HG03378 (cell line): ENCODE measurements around the gene DPH6.

Experiments used
- ATAC-seq: cut with Tn5 transposase; IDR thresholded peaks from one replicate; pipeline ENCODE4 v1.9.1; 2021; ENCODE audit warnings: mild to moderate bottlenecking, moderate library complexity; ENCODE audit not compliant: unreplicated experiment

DPH6 gene

GRCh38 chr15:35487417-35487816 is 58.5 kb downstream of the DPH6 start:
- no peak for ATAC-seq

DNA sequence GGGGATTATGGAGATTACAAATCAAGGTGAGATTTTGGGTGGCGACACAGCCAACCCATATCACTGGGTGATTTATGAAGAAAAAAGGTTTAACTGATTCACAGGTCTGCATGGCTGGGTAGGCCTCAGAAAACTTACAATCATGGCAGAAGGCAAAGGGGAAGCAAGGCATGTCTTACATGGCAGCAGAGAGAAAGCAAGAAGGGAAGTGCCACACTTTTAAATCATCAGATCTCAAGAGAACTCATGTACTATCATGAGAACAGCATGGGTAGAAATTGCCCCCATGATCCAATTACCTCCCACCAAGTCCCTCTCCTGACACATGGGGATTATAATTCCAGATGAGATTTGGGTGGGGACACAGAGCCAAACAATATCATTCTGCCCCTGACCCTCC is 59.7 kb downstream of the DPH6 start:
- no peak for ATAC-seq

GRCh38 chr15:35485411-35485810 is 60.6 kb downstream of the DPH6 start:
- ATAC-seq, result no peak

DNA sequence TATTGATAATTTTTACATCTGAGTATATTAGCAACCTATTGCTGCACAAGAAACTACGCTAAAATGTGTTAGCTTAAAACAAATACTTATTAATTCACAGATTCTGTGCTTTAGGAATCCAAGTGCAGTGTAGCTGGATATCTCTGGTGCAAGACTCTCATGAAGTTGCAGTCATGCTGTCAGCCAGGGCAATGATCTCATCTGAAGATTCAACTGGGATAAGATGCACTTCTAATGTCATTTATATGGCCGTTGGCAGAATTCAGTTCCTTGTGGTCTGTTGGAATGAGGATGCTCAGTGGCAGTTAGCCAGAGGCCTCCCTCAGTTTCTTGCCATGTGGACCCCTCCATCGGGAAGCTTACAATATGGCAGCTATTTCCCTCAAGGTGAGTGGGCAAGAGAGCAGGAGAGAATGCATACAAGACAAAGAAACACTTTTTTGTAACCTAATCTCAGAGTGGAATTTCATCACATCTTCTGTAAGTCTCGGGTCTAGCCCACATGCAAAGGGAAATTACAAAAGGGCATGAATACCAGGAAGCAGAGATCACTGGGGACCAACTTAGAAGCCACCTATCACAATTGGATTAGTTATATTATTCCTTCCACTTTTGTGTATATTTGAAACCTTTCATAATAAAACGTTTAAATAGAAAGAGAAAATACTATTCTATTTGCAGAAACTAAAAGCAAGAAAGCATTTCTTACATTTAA is 61.6 kb downstream of the DPH6 start:
- ATAC-seq, result no peak

DNA sequence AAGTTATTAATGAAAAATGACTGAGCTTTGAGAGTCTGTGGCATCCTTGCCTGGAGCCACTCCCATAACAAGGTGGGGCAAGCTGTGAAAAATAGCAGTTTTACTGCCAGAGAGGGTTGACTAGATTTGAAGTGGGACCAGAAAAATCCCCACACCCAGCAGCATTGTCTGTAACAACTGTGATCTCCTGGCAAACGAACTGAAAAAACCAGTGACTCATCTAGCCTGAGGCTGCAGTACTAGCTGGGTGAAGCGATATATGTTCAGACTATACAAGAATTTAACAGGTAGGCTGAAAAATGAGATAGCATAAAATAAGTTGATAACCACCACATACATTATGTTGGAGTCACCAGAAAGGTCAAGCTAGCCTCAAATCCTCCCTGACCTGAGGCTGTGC is 64.0 kb downstream of the DPH6 start:
- ATAC-seq, result no peak

DNA sequence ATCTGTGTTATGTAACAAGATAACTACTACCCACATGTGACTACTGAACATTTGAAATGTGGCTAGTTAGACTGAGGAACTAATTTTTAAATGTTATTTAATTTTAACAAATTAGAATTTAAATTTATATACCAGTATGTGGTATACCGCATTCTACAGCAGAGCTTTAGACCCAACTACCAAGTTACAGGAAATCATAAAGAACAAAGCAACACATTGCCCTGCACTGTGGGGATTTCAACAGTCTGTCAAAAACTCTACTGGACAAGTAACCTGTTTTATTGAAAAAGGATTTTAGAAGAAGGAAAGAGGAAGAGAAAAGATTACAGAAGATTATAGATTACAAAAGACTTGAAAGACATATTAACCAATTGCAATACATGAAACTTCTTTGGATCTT is 64.9 kb downstream of the DPH6 start:
- ATAC-seq, result no peak

DNA sequence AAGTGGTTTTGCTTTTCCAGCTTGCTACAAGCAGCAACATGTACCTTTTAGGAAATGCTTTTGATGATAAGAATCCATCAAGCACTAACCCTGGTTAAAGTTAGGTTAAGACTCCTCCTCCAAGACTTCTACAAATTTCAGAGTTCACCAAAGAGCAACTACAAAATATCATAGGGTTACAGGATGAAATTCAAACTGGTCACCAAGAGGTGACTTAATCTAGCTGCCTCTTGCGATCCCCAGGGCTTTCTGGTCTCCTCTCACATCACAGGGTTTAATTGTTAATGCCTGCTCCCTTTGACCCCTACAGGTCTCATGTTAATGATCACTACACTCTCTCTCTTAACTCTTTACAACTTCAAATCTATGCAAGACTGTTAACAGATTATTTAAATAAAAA is 66.5 kb downstream of the DPH6 start:
- no peak for ATAC-seq

GRCh38 chr15:35477312-35478262 is 68.4 kb downstream of the DPH6 start:
- no peak for ATAC-seq

- no peak for ATAC-seq
Observed at GRCh38 chr15:35471024-35471423, 74.9 kb downstream of the DPH6 start.

DNA sequence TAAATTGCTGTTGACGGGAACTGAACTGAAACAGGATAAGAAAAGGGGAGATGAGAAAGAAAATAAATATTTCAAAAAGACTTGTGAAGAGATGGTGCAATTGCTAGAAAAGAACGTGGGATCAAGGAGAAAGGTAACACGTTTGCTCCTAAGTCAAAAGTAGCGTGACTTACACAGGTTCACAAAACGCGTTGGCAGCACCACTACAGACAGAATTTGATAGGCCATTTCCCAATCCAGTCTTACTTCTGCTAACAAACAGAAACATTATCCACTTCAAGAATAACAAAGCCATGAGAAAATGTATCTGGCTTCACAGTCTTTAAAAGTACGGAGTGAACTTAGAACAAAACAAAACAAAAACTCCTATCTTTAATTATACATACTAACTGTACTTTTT is 75.5 kb downstream of the DPH6 start:
- no peak for ATAC-seq

DNA sequence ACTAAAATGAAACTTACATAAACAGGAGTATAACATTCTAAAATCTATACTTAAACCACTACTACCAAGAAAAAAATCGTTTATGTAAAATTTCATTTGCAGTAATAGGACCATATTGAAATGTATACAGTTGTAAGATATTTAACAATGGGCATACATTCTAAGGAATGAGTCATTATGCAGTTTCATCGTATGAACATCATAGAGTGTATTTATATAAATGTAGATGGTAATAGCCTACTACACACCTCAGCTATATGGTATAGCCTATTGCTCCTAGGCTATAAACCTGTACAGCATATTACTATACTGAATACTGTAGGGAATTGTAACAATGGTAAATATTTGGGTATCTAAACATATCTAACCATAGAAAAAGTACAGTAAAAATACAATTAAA is 79.5 kb downstream of the DPH6 start:
- ATAC-seq, result no peak

- no peak for ATAC-seq
Observed at GRCh38 chr15:35465783-35466182, 80.2 kb downstream of the DPH6 start.

DNA sequence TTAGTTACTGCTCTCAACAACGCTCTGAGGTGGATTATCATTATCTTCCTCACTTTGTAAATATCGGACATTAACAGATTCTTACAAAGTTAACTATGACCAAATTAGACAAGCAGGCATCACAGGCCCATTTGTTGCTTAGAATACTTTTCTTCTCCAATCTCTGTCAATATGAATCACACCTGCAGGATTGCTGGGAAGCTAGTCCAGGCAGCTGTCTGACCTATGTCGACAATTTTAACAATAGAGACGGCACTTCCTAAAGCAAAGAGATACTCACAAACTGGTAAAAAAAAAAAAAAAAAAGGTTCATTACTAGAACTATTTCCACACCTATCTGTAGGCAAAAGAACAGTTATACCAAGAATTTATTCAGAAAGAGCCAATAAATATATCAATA is 85.3 kb downstream of the DPH6 start:
- no peak for ATAC-seq

- no peak for ATAC-seq
Observed at GRCh38 chr15:35458176-35458856, 87.6 kb downstream of the DPH6 start.

DNA sequence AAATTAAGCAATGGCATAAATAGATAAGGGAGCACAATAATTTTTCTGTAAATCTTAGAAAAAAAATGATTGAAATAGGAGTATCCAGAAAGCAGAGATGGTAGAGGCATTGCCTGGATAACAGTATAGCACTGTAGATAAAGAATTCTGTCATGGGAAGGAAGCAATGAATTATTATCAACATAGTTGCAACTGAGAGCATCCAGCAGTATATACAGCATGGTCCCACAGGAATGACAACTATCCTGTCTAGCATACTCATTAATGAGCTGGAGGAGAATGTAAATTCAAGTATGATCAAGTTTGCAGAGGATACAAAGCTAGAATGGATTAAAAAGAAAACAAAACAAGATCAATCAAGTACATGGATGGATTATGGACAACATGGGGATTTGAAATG is 90.8 kb downstream of the DPH6 start:
- ATAC-seq, result no peak

DNA sequence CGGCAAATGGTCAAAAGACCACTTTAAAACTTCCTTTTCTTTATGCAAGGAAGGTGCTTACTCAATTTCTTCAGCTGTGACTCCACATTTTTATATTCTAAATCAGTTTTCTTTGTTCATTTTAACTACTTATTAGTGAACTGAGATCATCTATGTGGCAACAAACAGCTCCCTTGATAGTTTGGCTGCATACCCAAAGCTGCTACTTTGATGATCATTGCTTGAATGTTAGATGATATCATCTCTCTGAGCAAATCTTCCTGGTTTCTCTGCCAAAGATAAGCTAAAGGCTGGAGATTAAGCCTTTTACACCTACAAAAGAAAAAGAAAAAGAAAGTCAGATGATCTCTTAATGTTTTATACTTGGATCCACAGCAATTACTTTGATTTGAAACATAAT is 95.5 kb downstream of the DPH6 start:
- no peak for ATAC-seq

DNA sequence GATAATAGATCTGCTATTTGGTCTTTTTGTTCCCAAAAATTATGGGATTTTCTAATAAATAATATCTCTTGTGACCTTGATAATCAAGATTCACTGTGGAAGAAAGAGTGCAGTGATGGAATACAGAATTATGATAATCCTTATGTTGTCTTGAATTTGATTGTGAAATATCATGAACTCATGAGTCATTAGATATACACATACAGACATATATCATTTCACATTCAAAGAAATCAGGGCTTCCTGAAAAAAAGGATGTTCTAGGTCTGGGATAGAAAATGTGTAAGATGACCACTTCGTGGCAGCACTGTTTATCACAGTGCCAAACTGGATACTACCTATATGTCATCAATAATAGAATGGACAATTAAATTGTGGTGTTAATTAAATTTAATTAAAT is 97.7 kb downstream of the DPH6 start:
- ATAC-seq, result no peak

GRCh38 chr15:35445891-35446290 is 100.1 kb downstream of the DPH6 start:
- no peak for ATAC-seq

DNA sequence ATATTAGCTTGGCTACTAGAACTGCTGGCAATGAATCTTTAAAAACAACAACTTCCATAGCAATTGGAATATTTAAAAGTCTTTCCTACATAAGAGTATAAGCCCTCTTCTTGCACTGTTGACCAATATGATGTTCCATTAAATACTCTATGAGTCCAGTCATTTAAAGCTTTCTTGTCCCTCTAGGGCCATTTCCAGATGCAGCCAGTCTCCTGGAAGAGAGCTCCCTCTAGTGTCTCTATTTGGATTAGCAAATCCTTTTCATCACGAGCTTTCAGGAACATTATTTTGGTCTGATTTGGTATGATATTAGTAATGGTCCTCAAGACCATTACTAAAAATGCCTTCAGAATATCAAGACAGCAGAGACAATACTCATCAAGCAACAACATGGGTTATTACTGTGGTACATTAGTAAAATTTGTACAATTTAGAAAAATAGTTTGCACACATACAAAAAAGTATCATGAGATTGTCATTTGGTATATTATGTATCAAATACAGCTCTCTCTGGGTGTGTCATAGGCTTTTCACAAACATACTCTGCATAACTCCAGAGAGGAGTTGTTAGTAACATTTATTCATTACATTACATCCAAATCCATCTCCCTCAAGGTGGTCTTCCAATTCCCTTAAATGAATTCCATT is 101.3 kb downstream of the DPH6 start:
- no peak for ATAC-seq

- ATAC-seq, result no peak
Observed at GRCh38 chr15:35443376-35443775, 102.6 kb downstream of the DPH6 start.

GRCh38 chr15:35442742-35443141 is 103.2 kb downstream of the DPH6 start:
- no peak for ATAC-seq
